SK-N-SH (cell line): ENCODE data around the gene MRPL17.

Experiments
- JUND ChIP-seq: IDR thresholded peaks from 2 replicates; pipeline ENCODE4 v1.4.0; 2012
- MXI1 ChIP-seq: IDR thresholded peaks from 2 replicates; pipeline ENCODE4 v1.6.1; 2012; ENCODE audit warnings: mild to moderate bottlenecking, low read depth, low read length, improper control_type of control experiment
- TAF1 ChIP-seq: IDR thresholded peaks from 2 replicates; pipeline ENCODE4 v1.6.1; 2012; ENCODE audit warnings: low read depth, mild to moderate bottlenecking, low read length, moderate library complexity, borderline replicate concordance

- TF ChIP-seq MXI1 (no peak), TAF1 (no peak), JUND (no peak)
Observed at GRCh38 chr11:6686006-6686405, 2.9 kb upstream of the MRPL17 start.
